ENCODE results near the gene PRM2.

The PRM2 gene

GRCh38 chr16:11264155-11264832 lies 12.0 kb downstream of the PRM2 start:
- DNase-seq (ENCODE audit: low read depth in 2 of 2, low spot score in 1 of 2) = no peak

- no peak for DNase-seq (ENCODE audit: low read depth in 2 of 2, low spot score in 1 of 2)
These were observed 12.5 kb downstream of the PRM2 start for GRCh38 chr16:11263737-11264136.

GRCh38 chr16:11262915-11263314 lies 13.4 kb downstream of the PRM2 start:
- no peak for DNase-seq (ENCODE audit: low read depth in 2 of 2, low spot score in 1 of 2)

- no peak for DNase-seq (ENCODE audit: low read depth in 2 of 2, low spot score in 1 of 2)
These were observed 15.7 kb downstream of the PRM2 start for GRCh38 chr16:11260596-11260966.

GRCh38 chr16:11259655-11260595 lies 16.4 kb downstream of the PRM2 start:
- no peak for DNase-seq (ENCODE audit: low read depth in 2 of 2, low spot score in 1 of 2)

GRCh38 chr16:11258553-11259492 lies 17.5 kb downstream of the PRM2 start:
- no peak for DNase-seq (ENCODE audit: low read depth in 2 of 2, low spot score in 1 of 2)

GRCh38 chr16:11257131-11257938 lies 18.9 kb downstream of the PRM2 start:
- DNase-seq (ENCODE audit: low read depth in 2 of 2, low spot score in 1 of 2) = peak in 1 of 2 donors; percentile 39

- peak in 1 of 2 donors; percentile 41 for DNase-seq (ENCODE audit: low read depth in 2 of 2, low spot score in 1 of 2)
These were observed 19.6 kb downstream of the PRM2 start for GRCh38 chr16:11256661-11257130.

GRCh38 chr16:11255737-11256660 lies 20.3 kb downstream of the PRM2 start, which contains the start of gene SOCS1:
Gene SOCS1 (minus strand): TSS chr16:11256204. CDS start chr16:11255478, 726 bp downstream.
- DNase-seq (ENCODE audit: low read depth in 2 of 2, low spot score in 1 of 2) = peak; percentile 82 to 87

- DNase-seq (ENCODE audit: low read depth in 2 of 2, low spot score in 1 of 2) = peak in 1 of 2 donors; percentile 35
These were observed 21.2 kb downstream of the PRM2 start for GRCh38 chr16:11254913-11255736.

GRCh38 chr16:11253995-11254912 lies 22.0 kb downstream of the PRM2 start:
- no peak for DNase-seq (ENCODE audit: low read depth in 2 of 2, low spot score in 1 of 2)

- DNase-seq (ENCODE audit: low read depth in 2 of 2, low spot score in 1 of 2) = no peak
These were observed 23.0 kb downstream of the PRM2 start for GRCh38 chr16:11253009-11253994.

- DNase-seq (ENCODE audit: low read depth in 2 of 2, low spot score in 1 of 2) = no peak
These were observed 23.8 kb downstream of the PRM2 start for GRCh38 chr16:11252482-11252931.

GRCh38 chr16:11251525-11252481 lies 24.5 kb downstream of the PRM2 start:
- DNase-seq (ENCODE audit: low read depth in 2 of 2, low spot score in 1 of 2) = peak; percentile 45 to 63

All from stimulated activated CD8-positive, alpha-beta memory T cell treated with anti-CD3 and anti-CD28 coated beads, Interleukin-4, amount 100 ng/mL, for 1 hour (primary cell).